HepG2 (cell line): Measurements from ENCODE around the gene MYADML2. TPM values are rescaled to one million over a fixed set of nuclear protein-coding genes. Genes with fewer than 3 reads are reported as not detected.

Experiments
- CENPT ChIP-seq: sonication (generic); formaldehyde crosslinking; IDR thresholded peaks from 2 replicates; pipeline ENCODE4 v1.8.0; 2022; ENCODE audit warnings: low read depth, mild to moderate bottlenecking, moderate library complexity, missing genetic modification reagents
- MAFK ChIP-seq, 2 experiments: IDR thresholded peaks in 1 of 2; conservative IDR thresholded peaks in 1 of 2; 2 replicates each; pipeline ENCODE4 v1.6.1; 2011; ENCODE audit warnings: improper control_type of control experiment in 2 of 2, low read length in 2 of 2
- POLR2A ChIP-seq, 2 experiments: IDR thresholded peaks; 2 replicates each; pipeline ENCODE4 v1.6.1; 2011; ENCODE audit warnings: low read depth in 2 of 2, low read length in 2 of 2, mild to moderate bottlenecking in 1 of 2, moderate library complexity in 1 of 2; ENCODE audit not compliant: insufficient read depth in 1 of 2
- PTBP1 ChIP-seq: fragments of 200-400 bp; formaldehyde crosslinking; IDR thresholded peaks from 2 replicates; pipeline ENCODE4 v1.6.1; 2018; ENCODE audit warnings: low read length, low read depth; ENCODE audit not compliant: poor library complexity, severe bottlenecking
- RBM39 ChIP-seq: fragments of 200-400 bp; formaldehyde crosslinking; IDR thresholded peaks from one replicate; pipeline ENCODE4 v1.6.1; 2018; ENCODE audit warnings: antibody characterized with exemption, mild to moderate bottlenecking, low read depth, low read length; ENCODE audit not compliant: poor library complexity, severe bottlenecking
- RCOR2 ChIP-seq: IDR thresholded peaks from 2 replicates; pipeline ENCODE4 v1.6.1; 2016; ENCODE audit warnings: missing biosample characterization, missing genetic modification reagents
- REL ChIP-seq: sonication (generic); formaldehyde crosslinking; conservative IDR thresholded peaks from 2 replicates; pipeline ENCODE4 v1.8.0; 2022; ENCODE audit warnings: mild to moderate bottlenecking, missing genetic modification reagents, moderate library complexity
- RNF2 ChIP-seq: fragments of 450-650 bp; conservative IDR thresholded peaks from 2 replicates; pipeline ENCODE4 v1.6.1; 2016; ENCODE audit warnings: low read depth
- SOX6 ChIP-seq, 2 experiments: fragments of 450-650 bp in 1 of 2; sonication (generic) in 1 of 2; formaldehyde crosslinking in 1 of 2; IDR thresholded peaks; 2 replicates each; pipeline versions ENCODE4 v1.4.0 to v1.6.1; 2017 to 2020; ENCODE audit warnings: antibody characterized with exemption in 1 of 2, mild to moderate bottlenecking in 1 of 2, missing genetic modification reagents in 1 of 2
- XBP1 ChIP-seq: sonication (generic); formaldehyde crosslinking; IDR thresholded peaks from 2 replicates; pipeline ENCODE4 v1.5.0; 2020; ENCODE audit warnings: missing genetic modification reagents
- ZBTB7B ChIP-seq: sonication (generic); formaldehyde crosslinking; IDR thresholded peaks from 2 replicates; pipeline ENCODE4 v1.4.0; 2020; ENCODE audit warnings: missing genetic modification reagents
- ZC3H13 ChIP-seq: sonication (generic); formaldehyde crosslinking; IDR thresholded peaks from 2 replicates; pipeline ENCODE4 v1.8.1; 2023; ENCODE audit warnings: mild to moderate bottlenecking, missing genetic modification reagents, moderate library complexity
- ZNF558 ChIP-seq: sonication (generic); formaldehyde crosslinking; IDR thresholded peaks from 2 replicates; pipeline ENCODE4 v1.9.0; 2022; ENCODE audit warnings: mild to moderate bottlenecking, missing genetic modification reagents, borderline replicate concordance
- ZNF607 ChIP-seq: sonication (generic); formaldehyde crosslinking; IDR thresholded peaks from 2 replicates; pipeline ENCODE4 v1.5.1; 2020; ENCODE audit warnings: missing genetic modification reagents, mild to moderate bottlenecking, borderline replicate concordance
- ZNF841 ChIP-seq: sonication (generic); formaldehyde crosslinking; IDR thresholded peaks from 2 replicates; pipeline ENCODE4 v1.8.1; 2023; ENCODE audit warnings: missing genetic modification reagents, borderline replicate concordance
- polyA plus RNA-seq, 8 experiments: library from polyadenylated mRNA; depleted of rRNA in 3 of 8; stranded (reverse) in 7 of 8; unstranded in 1 of 8; fragments of >200 nt; fragmentation: Illumina TruSeq in 4 of 8; extraction: Trizol in 4 of 8; gene quantifications; 2 replicates each; pipeline versions ENCODE4 v1.2.1 to v1.2.3, GENCODE V29; 2011 to 2016; ENCODE audit warnings: low read depth in 4 of 8, missing spikeins in 1 of 8, mixed read lengths in 1 of 8; ENCODE audit not compliant: insufficient read depth in 1 of 8
- total RNA-seq, 5 experiments: library from RNA; depleted of rRNA; stranded (reverse); fragments of >200 nt; fragmentation: Illumina TruSeq; extraction: Trizol; gene quantifications; 2 replicates each; pipeline ENCODE4 v1.2.3, GENCODE V29; 2016; ENCODE audit warnings: low read depth in 1 of 5
- TF ChIP-seq, protein P1 (sequence below): sonication (generic); formaldehyde crosslinking; IDR thresholded peaks from 2 replicates; pipeline ENCODE4 v1.4.0; 2020; ENCODE audit warnings: missing genetic modification reagents
- TF ChIP-seq, protein P2 (sequence below): sonication (generic); formaldehyde crosslinking; IDR thresholded peaks from 2 replicates; pipeline ENCODE4 v1.5.0; 2020; ENCODE audit warnings: missing genetic modification reagents
- TF ChIP-seq, protein P3 (sequence below): sonication (generic); formaldehyde crosslinking; IDR thresholded peaks from 2 replicates; pipeline ENCODE4 v1.4.0; 2020; ENCODE audit warnings: missing genetic modification reagents
- TF ChIP-seq, protein P4 (sequence below): sonication (generic); formaldehyde crosslinking; IDR thresholded peaks from 2 replicates; pipeline ENCODE4 v1.5.1; 2020; ENCODE audit warnings: missing genetic modification reagents, mild to moderate bottlenecking, borderline replicate concordance
- TF ChIP-seq, protein P5 (sequence below): IDR thresholded peaks from 2 replicates; pipeline ENCODE4 v1.6.1; 2016
- TF ChIP-seq, protein P6 (sequence below): IDR thresholded peaks from 2 replicates; pipeline ENCODE4 v1.6.1; 2012; ENCODE audit warnings: inconsistent platforms

Gene MYADML2
- total and polyA plus RNA-seq, 2 of the 13 experiments (the other 11 are each of a cell fraction or from before 2014, with no cell fraction given) = not detected

DNA sequence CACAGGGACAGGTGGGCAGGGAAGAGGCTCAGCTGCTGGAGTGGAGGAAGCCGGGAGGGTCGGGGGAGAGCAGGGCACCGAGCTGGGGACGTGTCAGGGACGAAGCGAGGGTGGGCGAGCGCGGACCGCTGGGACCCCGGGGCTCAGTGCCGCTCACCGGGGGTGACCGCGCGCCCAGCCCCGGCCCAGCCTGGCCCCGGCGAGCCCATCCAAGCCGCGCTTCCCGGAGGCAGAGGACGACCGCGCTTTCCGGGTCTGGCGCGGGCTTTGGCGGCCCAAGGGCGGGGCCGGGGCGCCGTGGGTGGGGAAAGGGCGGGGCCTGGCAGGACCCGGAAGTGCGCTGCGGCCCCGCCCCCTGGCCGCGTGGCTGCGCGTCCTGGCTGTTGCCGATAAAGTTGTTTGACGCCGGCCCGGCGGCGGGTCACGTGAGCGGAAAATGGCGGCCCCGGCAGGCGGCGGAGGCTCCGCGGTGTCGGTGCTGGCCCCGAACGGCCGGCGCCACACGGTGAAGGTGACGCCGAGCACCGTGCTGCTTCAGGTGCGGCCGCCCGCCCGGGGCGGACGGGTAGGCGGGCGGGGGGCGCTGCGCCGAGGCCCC is 30.3 kb upstream of the MYADML2 start, which contains the start of gene ASPSCR1 (continued):
- TF ChIP-seq, protein P1, sequence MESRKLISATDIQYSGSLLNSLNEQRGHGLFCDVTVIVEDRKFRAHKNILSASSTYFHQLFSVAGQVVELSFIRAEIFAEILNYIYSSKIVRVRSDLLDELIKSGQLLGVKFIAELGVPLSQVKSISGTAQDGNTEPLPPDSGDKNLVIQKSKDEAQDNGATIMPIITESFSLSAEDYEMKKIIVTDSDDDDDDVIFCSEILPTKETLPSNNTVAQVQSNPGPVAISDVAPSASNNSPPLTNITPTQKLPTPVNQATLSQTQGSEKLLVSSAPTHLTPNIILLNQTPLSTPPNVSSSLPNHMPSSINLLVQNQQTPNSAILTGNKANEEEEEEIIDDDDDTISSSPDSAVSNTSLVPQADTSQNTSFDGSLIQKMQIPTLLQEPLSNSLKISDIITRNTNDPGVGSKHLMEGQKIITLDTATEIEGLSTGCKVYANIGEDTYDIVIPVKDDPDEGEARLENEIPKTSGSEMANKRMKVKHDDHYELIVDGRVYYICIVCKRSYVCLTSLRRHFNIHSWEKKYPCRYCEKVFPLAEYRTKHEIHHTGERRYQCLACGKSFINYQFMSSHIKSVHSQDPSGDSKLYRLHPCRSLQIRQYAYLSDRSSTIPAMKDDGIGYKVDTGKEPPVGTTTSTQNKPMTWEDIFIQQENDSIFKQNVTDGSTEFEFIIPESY (CRISPR knock-in tag) = peak; percentile 43; the same call in 1 of the 2 replicates
- TF ChIP-seq ZNF607 (CRISPR knock-in tag) = peak; percentile 72
- TF ChIP-seq XBP1 = peak; percentile 41; the same call in 1 of the 2 replicates
- no peak for TF ChIP-seq ZC3H13 (CRISPR knock-in tag)
- peak; percentile 38; the same call in 1 of the 2 replicates for TF ChIP-seq ZNF558 (CRISPR knock-in tag)
- TF ChIP-seq, protein P2, sequence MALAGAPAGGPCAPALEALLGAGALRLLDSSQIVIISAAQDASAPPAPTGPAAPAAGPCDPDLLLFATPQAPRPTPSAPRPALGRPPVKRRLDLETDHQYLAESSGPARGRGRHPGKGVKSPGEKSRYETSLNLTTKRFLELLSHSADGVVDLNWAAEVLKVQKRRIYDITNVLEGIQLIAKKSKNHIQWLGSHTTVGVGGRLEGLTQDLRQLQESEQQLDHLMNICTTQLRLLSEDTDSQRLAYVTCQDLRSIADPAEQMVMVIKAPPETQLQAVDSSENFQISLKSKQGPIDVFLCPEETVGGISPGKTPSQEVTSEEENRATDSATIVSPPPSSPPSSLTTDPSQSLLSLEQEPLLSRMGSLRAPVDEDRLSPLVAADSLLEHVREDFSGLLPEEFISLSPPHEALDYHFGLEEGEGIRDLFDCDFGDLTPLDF = peak; percentile 57; the same call in 1 of the 2 replicates
- TF ChIP-seq, protein P3, sequence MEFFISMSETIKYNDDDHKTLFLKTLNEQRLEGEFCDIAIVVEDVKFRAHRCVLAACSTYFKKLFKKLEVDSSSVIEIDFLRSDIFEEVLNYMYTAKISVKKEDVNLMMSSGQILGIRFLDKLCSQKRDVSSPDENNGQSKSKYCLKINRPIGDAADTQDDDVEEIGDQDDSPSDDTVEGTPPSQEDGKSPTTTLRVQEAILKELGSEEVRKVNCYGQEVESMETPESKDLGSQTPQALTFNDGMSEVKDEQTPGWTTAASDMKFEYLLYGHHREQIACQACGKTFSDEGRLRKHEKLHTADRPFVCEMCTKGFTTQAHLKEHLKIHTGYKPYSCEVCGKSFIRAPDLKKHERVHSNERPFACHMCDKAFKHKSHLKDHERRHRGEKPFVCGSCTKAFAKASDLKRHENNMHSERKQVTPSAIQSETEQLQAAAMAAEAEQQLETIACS = peak; percentile 72
- no peak for TF ChIP-seq SOX6 (IDR thresholded peaks at IDR 0.05)
- TF ChIP-seq SOX6 (CRISPR knock-in tag; IDR thresholded peaks at IDR 0.05) = peak; percentile 63
- TF ChIP-seq RBM39 = no peak
- TF ChIP-seq, protein P4, sequence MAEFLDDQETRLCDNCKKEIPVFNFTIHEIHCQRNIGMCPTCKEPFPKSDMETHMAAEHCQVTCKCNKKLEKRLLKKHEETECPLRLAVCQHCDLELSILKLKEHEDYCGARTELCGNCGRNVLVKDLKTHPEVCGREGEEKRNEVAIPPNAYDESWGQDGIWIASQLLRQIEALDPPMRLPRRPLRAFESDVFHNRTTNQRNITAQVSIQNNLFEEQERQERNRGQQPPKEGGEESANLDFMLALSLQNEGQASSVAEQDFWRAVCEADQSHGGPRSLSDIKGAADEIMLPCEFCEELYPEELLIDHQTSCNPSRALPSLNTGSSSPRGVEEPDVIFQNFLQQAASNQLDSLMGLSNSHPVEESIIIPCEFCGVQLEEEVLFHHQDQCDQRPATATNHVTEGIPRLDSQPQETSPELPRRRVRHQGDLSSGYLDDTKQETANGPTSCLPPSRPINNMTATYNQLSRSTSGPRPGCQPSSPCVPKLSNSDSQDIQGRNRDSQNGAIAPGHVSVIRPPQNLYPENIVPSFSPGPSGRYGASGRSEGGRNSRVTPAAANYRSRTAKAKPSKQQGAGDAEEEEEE (CRISPR knock-in tag) = no peak
- TF ChIP-seq, protein P5, sequence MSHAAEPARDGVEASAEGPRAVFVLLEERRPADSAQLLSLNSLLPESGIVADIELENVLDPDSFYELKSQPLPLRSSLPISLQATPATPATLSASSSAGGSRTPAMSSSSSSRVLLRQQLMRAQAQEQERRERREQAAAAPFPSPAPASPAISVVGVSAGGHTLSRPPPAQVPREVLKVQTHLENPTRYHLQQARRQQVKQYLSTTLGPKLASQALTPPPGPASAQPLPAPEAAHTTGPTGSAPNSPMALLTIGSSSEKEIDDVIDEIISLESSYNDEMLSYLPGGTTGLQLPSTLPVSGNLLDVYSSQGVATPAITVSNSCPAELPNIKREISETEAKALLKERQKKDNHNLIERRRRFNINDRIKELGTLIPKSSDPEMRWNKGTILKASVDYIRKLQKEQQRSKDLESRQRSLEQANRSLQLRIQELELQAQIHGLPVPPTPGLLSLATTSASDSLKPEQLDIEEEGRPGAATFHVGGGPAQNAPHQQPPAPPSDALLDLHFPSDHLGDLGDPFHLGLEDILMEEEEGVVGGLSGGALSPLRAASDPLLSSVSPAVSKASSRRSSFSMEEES (CRISPR knock-in tag) = peak; percentile 94
- TF ChIP-seq RCOR2 (CRISPR knock-in tag) = no peak
- TF ChIP-seq POLR2A (IDR thresholded peaks at IDR 0.05; ENCODE audit: insufficient read depth in 1 of 2, low read depth in 2 of 2, low read length in 2 of 2) = peak; percentile 68 to 95
- TF ChIP-seq RNF2 = peak; percentile 77
- peak; percentile 43; the same call in 1 of the 2 replicates for TF ChIP-seq CENPT (CRISPR knock-in tag)
- TF ChIP-seq, protein P6, sequence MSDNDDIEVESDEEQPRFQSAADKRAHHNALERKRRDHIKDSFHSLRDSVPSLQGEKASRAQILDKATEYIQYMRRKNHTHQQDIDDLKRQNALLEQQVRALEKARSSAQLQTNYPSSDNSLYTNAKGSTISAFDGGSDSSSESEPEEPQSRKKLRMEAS = peak; percentile 98
- TF ChIP-seq MAFK (conservative IDR thresholded peaks at IDR 0.05 in 1 of 2, IDR thresholded peaks at IDR 0.05 in 1 of 2; ENCODE audit: low read length in 2 of 2) = no peak
- no peak for TF ChIP-seq REL (CRISPR knock-in tag)
- TF ChIP-seq ZNF841 (CRISPR knock-in tag) = no peak
- no peak for TF ChIP-seq ZBTB7B (CRISPR knock-in tag)
- no peak for TF ChIP-seq PTBP1
